ENCODE results near the gene SLC16A10. TPM values are rescaled to one million over a fixed set of nuclear protein-coding genes. Genes with fewer than 3 reads are reported as not detected.
A peak's percentile ranks its signal among the peaks of the same experiment; 100 is the strongest.
"Not testable (repeated sequence)": the region's sequence is repeated elsewhere in the genome, so short reads cannot be mapped to it uniquely, and the experiment has no call there.

The SLC16A10 gene
- total and polyA plus RNA-seq, 2 donors from 2014 or later, result 3.7 to 5.9 TPM

GRCh38 chr6:111122458-111123286 lies 35.4 kb downstream of the SLC16A10 start:
- no peak overlapping the region for H3K9ac ChIP-seq (ENCODE audit: low read length in 3 of 3)
- FAIRE-seq, result no peak
- TF ChIP-seq, protein P1, sequence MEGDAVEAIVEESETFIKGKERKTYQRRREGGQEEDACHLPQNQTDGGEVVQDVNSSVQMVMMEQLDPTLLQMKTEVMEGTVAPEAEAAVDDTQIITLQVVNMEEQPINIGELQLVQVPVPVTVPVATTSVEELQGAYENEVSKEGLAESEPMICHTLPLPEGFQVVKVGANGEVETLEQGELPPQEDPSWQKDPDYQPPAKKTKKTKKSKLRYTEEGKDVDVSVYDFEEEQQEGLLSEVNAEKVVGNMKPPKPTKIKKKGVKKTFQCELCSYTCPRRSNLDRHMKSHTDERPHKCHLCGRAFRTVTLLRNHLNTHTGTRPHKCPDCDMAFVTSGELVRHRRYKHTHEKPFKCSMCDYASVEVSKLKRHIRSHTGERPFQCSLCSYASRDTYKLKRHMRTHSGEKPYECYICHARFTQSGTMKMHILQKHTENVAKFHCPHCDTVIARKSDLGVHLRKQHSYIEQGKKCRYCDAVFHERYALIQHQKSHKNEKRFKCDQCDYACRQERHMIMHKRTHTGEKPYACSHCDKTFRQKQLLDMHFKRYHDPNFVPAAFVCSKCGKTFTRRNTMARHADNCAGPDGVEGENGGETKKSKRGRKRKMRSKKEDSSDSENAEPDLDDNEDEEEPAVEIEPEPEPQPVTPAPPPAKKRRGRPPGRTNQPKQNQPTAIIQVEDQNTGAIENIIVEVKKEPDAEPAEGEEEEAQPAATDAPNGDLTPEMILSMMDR (IDR thresholded peaks at IDR 0.05; ENCODE audit: borderline replicate concordance, extremely low read depth, insufficient read depth), result no peak

DNA sequence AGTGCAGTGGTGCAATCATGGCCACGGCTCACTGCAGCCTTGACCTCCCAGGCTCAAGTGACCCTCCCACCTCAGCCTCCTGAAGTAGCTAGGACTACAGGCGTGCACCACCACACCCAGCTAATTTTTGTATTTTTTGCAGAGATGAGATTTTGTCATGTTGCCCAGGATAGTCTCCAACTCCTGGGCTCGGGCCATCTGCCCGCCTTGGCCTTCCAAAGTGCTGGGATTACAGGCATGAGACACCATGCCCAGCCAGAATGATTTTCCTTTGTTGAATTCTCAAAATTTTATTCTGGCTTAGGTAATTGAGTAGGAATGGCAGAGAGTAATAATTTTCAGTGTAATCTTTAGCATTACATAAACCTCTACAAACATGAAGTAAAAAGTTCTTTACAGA lies 37.1 kb downstream of the SLC16A10 start:
- Histone ChIP-seq H3K4me1 (ENCODE audit: control insufficient read depth in 2 of 3, insufficient read depth in 2 of 3, low read depth in 1 of 3, low read length in 3 of 3) (peaks cover 0 to 26% (median 18%) of the 10 kb centered on the region in 3 donors), H3K9ac (ENCODE audit: low read length in 3 of 3) (no peak overlapping the region), H3K4me3 (ENCODE audit: low read length in 3 of 3) (no peak overlapping the region), H3K27me3 (ENCODE audit: control insufficient read depth, insufficient read depth, low read length) (no peaks in the 10 kb centered on the region), H3K27ac (ENCODE audit: low read depth in 2 of 2, low read length in 2 of 2) (no peak overlapping the region), H3K9me3 (ENCODE audit: control insufficient read depth in 2 of 3, insufficient read depth in 1 of 3, low read length in 3 of 3) (no peaks in the 10 kb centered on the region), H3K36me3 (ENCODE audit: control insufficient read depth in 2 of 3, insufficient read depth in 3 of 3, low read length in 3 of 3) (no peaks in the 10 kb centered on the region)
- no peak for FAIRE-seq
- DNase-seq, result no peak
- TF ChIP-seq, protein P1 (IDR thresholded peaks at IDR 0.05; ENCODE audit: borderline replicate concordance, extremely low read depth, insufficient read depth), result no peak
- intact Hi-C loops (cut with DNase I), result no loop called here

More at GRCh38 chr6:111122458-111123286, 35.4 kb downstream of the SLC16A10 start:
- intact Hi-C loops (cut with DNase I), result no loop called here
- DNase-seq, result peak in 1 of 5 donors; percentile 23
- Histone ChIP-seq H3K36me3 (ENCODE audit: control insufficient read depth in 2 of 3, insufficient read depth in 3 of 3, low read length in 3 of 3) (no peaks in the 10 kb centered on the region), H3K4me1 (ENCODE audit: control insufficient read depth in 2 of 3, insufficient read depth in 2 of 3, low read depth in 1 of 3, low read length in 3 of 3) (peaks cover 0 to 20% (median 13%) of the 10 kb centered on the region in 3 donors), H3K27me3 (ENCODE audit: control insufficient read depth, insufficient read depth, low read length) (no peaks in the 10 kb centered on the region), H3K4me3 (ENCODE audit: low read length in 3 of 3) (peak overlapping the region in 1 of 3 donors; percentile 9), H3K9me3 (ENCODE audit: control insufficient read depth in 2 of 3, insufficient read depth in 1 of 3, low read length in 3 of 3) (no peaks in the 10 kb centered on the region), H3K27ac (ENCODE audit: low read depth in 2 of 2, low read length in 2 of 2) (peak overlapping the region; percentile 45 to 76)

- peak in 2 of 5 donors; percentile 43 to 74 for DNase-seq
- H3K27me3 ChIP-seq (ENCODE audit: control insufficient read depth, insufficient read depth, low read length), result no peaks in the 10 kb centered on the region
- peak overlapping the region; percentile 62 to 63 for H3K27ac ChIP-seq (ENCODE audit: low read depth in 2 of 2, low read length in 2 of 2)
- H3K9me3 ChIP-seq (ENCODE audit: control insufficient read depth in 2 of 3, insufficient read depth in 1 of 3, low read length in 3 of 3), result no peaks in the 10 kb centered on the region
- no peaks in the 10 kb centered on the region for H3K36me3 ChIP-seq (ENCODE audit: control insufficient read depth in 2 of 3, insufficient read depth in 3 of 3, low read length in 3 of 3)
- H3K4me1 ChIP-seq (ENCODE audit: control insufficient read depth in 2 of 3, insufficient read depth in 2 of 3, low read depth in 1 of 3, low read length in 3 of 3), result peaks cover 0 to 20% (median 13%) of the 10 kb centered on the region in 3 donors
- FAIRE-seq, result no peak
- peak overlapping the region in 1 of 3 donors; percentile 22 for H3K9ac ChIP-seq (ENCODE audit: low read length in 3 of 3)
- TF ChIP-seq, protein P1 (IDR thresholded peaks at IDR 0.05; ENCODE audit: borderline replicate concordance, extremely low read depth, insufficient read depth), result no peak
- no peak overlapping the region for H3K4me3 ChIP-seq (ENCODE audit: low read length in 3 of 3)
- intact Hi-C loops (cut with DNase I), result no loop called here
Measured at GRCh38 chr6:111129013-111129412, 41.7 kb downstream of the SLC16A10 start.

GRCh38 chr6:111131018-111131417 lies 43.7 kb downstream of the SLC16A10 start:
- H3K36me3 ChIP-seq (ENCODE audit: control insufficient read depth in 2 of 3, insufficient read depth in 3 of 3, low read length in 3 of 3); H3K9ac ChIP-seq (ENCODE audit: low read length in 3 of 3); intact Hi-C loops (cut with DNase I); H3K27me3 ChIP-seq (ENCODE audit: control insufficient read depth, insufficient read depth, low read length); H3K4me3 ChIP-seq (ENCODE audit: low read length in 3 of 3); FAIRE-seq; H3K9me3 ChIP-seq (ENCODE audit: control insufficient read depth in 2 of 3, insufficient read depth in 1 of 3, low read length in 3 of 3); H3K27ac ChIP-seq (ENCODE audit: low read depth in 2 of 2, low read length in 2 of 2): not testable (repeated sequence)
- peak in 1 of 5 donors; percentile 59 for DNase-seq
- peaks cover 0 to 20% (median 13%) of the 10 kb centered on the region in 3 donors for H3K4me1 ChIP-seq (ENCODE audit: control insufficient read depth in 2 of 3, insufficient read depth in 2 of 3, low read depth in 1 of 3, low read length in 3 of 3)

DNA sequence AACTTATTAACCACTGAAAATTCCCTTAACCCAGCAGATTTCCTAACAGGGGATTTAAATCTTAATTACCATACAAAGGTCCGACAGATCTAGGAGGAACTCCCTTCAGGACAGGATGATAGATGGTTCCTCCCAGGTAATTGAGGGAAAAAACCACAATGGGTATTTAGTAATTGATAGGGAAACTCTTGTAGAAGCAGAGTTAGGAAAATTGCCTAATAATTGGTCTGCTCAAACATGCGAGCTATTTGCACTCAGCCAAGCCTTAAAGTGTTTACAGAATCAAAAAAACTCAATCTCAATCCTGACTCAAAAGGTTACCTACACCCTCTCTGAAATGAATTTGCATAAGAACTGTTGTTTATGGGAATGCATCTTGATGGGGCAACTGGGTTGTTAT lies 45.4 kb downstream of the SLC16A10 start:
- H3K27ac ChIP-seq (ENCODE audit: low read depth in 2 of 2, low read length in 2 of 2); intact Hi-C loops (cut with DNase I); H3K4me3 ChIP-seq (ENCODE audit: low read length in 3 of 3); H3K9ac ChIP-seq (ENCODE audit: low read length in 3 of 3); DNase-seq; FAIRE-seq; H3K27me3 ChIP-seq (ENCODE audit: control insufficient read depth, insufficient read depth, low read length); H3K36me3 ChIP-seq (ENCODE audit: control insufficient read depth in 2 of 3, insufficient read depth in 3 of 3, low read length in 3 of 3); H3K9me3 ChIP-seq (ENCODE audit: control insufficient read depth in 2 of 3, insufficient read depth in 1 of 3, low read length in 3 of 3): not testable (repeated sequence)
- H3K4me1 ChIP-seq (ENCODE audit: control insufficient read depth in 2 of 3, insufficient read depth in 2 of 3, low read depth in 1 of 3, low read length in 3 of 3), result peaks cover 0 to 18% (median 10%) of the 10 kb centered on the region in 3 donors
